OCI-M1 (cell line): ENCODE measurements around the gene SNAPC2.

ENCODE experiments used
- DNase-seq: peaks from one replicate; lab custom pipeline; 2025; lab: John Stamatoyannopoulos, UW

SNAPC2 gene

GRCh38 chr19:7968008-7968795 is 48.1 kb downstream of the SNAPC2 start:
- no peak for DNase-seq

GRCh38 chr19:7968796-7969554 is 48.8 kb downstream of the SNAPC2 start:
- no peak for DNase-seq

DNA sequence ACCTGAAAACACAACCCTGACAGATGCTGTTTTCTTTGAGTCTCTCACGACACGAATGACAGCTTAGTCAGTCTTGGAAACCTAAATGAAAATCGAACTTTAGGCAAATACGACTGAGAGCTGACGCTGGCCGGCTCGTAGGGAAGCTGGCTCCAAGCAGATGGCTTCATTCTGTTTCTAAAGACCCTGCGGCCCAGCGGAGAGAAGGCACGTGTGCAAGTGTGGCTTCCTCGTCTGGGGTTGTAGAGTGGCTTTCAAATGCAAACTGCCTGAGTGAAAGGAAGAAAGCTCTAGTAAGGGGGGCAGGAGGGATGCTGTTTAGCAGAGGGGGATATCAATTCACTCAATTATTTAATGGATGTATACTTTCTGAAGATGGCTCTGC is 49.4 kb downstream of the SNAPC2 start:
- no peak for DNase-seq

GRCh38 chr19:7970716-7971448 is 50.7 kb downstream of the SNAPC2 start:
- peak; percentile 54 for DNase-seq

- DNase-seq, result no peak
Observed at GRCh38 chr19:7971553-7972520, 51.7 kb downstream of the SNAPC2 start.
